Activated CD4-positive, alpha-beta T cell treated with anti-CD3 and anti-CD28 coated beads for 36 hours (primary cell): ENCODE data around the gene BATF. TPM values are rescaled to one million over a fixed set of nuclear protein-coding genes. Genes with fewer than 3 reads are reported as not detected.
A peak's percentile ranks its signal among the peaks of the same experiment; 100 is the strongest.

Source experiments
- ATAC-seq: fragments of 200-7000 bp; cut with Tn5 transposase; one replicate; pipeline ENCODE4 v1.10.0; 2021; ENCODE audit warnings: mild to moderate bottlenecking, moderate library complexity
- CTCF ChIA-PET: fragments of 350-600 bp; sonication (Branson Sonifier 250); formaldehyde crosslinking; loops from one replicate; lab custom pipeline; 2021; ENCODE audit warnings: antibody characterized with exemption; lab: Charles Lee
- POLR2A ChIA-PET: fragments of 350-600 bp; sonication (Branson Sonifier 250); formaldehyde crosslinking; loops from one replicate; lab custom pipeline; 2021; ENCODE audit warnings: antibody characterized with exemption, inconsistent platforms; lab: Charles Lee
- DNase-seq: peaks from one replicate; pipeline ENCODE4 v3.0.0-alpha.2; 2020
- H3K27ac Mint-ChIP-seq: one replicate; pipeline ENCODE4 v1.8.0; 2021; ENCODE audit warnings: mixed read lengths
- H3K27me3 Mint-ChIP-seq: one replicate; pipeline ENCODE4 v1.8.0; 2021; ENCODE audit warnings: mixed read lengths
- H3K36me3 Mint-ChIP-seq: one replicate; pipeline ENCODE4 v1.8.0; 2021; ENCODE audit warnings: low read depth, mixed read lengths
- H3K4me1 Mint-ChIP-seq: one replicate; pipeline ENCODE4 v1.8.0; 2021; ENCODE audit warnings: mixed read lengths
- H3K4me3 Mint-ChIP-seq: one replicate; pipeline ENCODE4 v1.8.0; 2021; ENCODE audit warnings: mild to moderate bottlenecking, moderate library complexity, mixed read lengths
- H3K9me3 Mint-ChIP-seq: one replicate; pipeline ENCODE4 v1.8.0; 2021; ENCODE audit warnings: low read depth, mixed read lengths
- intact Hi-C, 2 experiments: fragments of 100-400 bp; cut with DNase I in 1 of 2; cut with micrococcal nuclease in 1 of 2; formaldehyde crosslinking; loops; one replicate each; pipeline versions ENCODE4 v1.14.2 to v1.15.1; 2022 to 2024; cut with DNase I, micrococcal nuclease
- total RNA-seq, 2 experiments: library from RNA; stranded (reverse); gene quantifications; one replicate each; pipeline ENCODE4 v1.2.3, GENCODE V29; 2021

Gene BATF
- total RNA-seq, 2 experiments from 2014 or later, result 165 to 187 TPM

GRCh38 chr14:75519394-75519793 lies 2.9 kb upstream of the BATF start:
- ChIA-PET CTCF (interaction anchor here (0.7 to 7.1 kb wide), 12 partner anchors 9 to 137 kb away, joined by 3 to 31 read pairs (median 4); no protein-coding TSS in a partner anchor), POLR2A (no interaction called here)
- H3K4me3 Mint-ChIP-seq, result no peak overlapping the region
- H3K36me3 Mint-ChIP-seq, result peaks cover 26% of the 10 kb centered on the region
- no peaks in the 10 kb centered on the region for H3K27me3 Mint-ChIP-seq
- peak overlapping the region; percentile 100 for H3K27ac Mint-ChIP-seq
- H3K4me1 Mint-ChIP-seq, result peaks cover 65% of the 10 kb centered on the region
- ATAC-seq, result no peak
- H3K9me3 Mint-ChIP-seq, result peaks cover 1% of the 10 kb centered on the region
- intact Hi-C loops, result loop anchor here in 1 of 2 experiments (10.0 kb wide), 1 partner anchor 135 kb away; no protein-coding TSS in a partner anchor
- DNase-seq, result no peak

- H3K27ac Mint-ChIP-seq, result peak overlapping the region; percentile 100
- DNase-seq, result peak; percentile 38
- H3K4me1 Mint-ChIP-seq, result peaks cover 66% of the 10 kb centered on the region
- no peaks in the 10 kb centered on the region for H3K27me3 Mint-ChIP-seq
- H3K36me3 Mint-ChIP-seq, result peaks cover 33% of the 10 kb centered on the region
- ChIA-PET POLR2A (interaction anchor here (5.3 kb wide), 1 partner anchor 22 kb away, joined by 35 read pairs; no protein-coding TSS in a partner anchor), CTCF (interaction anchor here (0.9 to 7.1 kb wide), 14 partner anchors 8 to 57 kb away, joined by 3 to 31 read pairs (median 5); no protein-coding TSS in a partner anchor)
- intact Hi-C loops, result loop anchor here (2.0 to 10.0 kb wide), 3 partner anchors 31 to 273 kb away; no protein-coding TSS in a partner anchor
- peaks cover 1% of the 10 kb centered on the region for H3K9me3 Mint-ChIP-seq
- peak; percentile 34 for ATAC-seq
- H3K4me3 Mint-ChIP-seq, result peak overlapping the region; percentile 27
Measured at GRCh38 chr14:75519826-75520728, 2.2 kb upstream of the BATF start.

GRCh38 chr14:75520852-75521251 lies 1.4 kb upstream of the BATF start:
- Mint-ChIP-seq H3K27me3 (no peaks in the 10 kb centered on the region), H3K9me3 (peaks cover 1% of the 10 kb centered on the region), H3K4me3 (peak overlapping the region; percentile 100), H3K4me1 (peaks cover 66% of the 10 kb centered on the region), H3K27ac (peak overlapping the region; percentile 100), H3K36me3 (peaks cover 40% of the 10 kb centered on the region)
- DNase-seq (no peak), ATAC-seq (no peak)
- CTCF ChIA-PET, result interaction anchor here (0.6 to 6.1 kb wide), 20 partner anchors 8 to 757 kb away, joined by 3 to 27 read pairs (median 4); partner anchors contain the start of genes ERG28, TTLL5 and YLPM1
- intact Hi-C loops, result loop anchor here in 1 of 2 experiments (1.0 to 5.0 kb wide), 3 partner anchors 28 to 274 kb away; no protein-coding TSS in a partner anchor
- POLR2A ChIA-PET, result interaction anchor here (0.7 to 5.3 kb wide), 6 partner anchors 19 to 1441 kb away, joined by 3 to 35 read pairs (median 14); no protein-coding TSS in a partner anchor

- Mint-ChIP-seq H3K36me3 (peaks cover 48% of the 10 kb centered on the region), H3K9me3 (peaks cover 1% of the 10 kb centered on the region), H3K27me3 (no peaks in the 10 kb centered on the region), H3K4me1 (peaks cover 67% of the 10 kb centered on the region), H3K4me3 (peak overlapping the region; percentile 100), H3K27ac (peak overlapping the region; percentile 100)
- ATAC-seq (peak; percentile 25), DNase-seq (peak; percentile 25)
- ChIA-PET POLR2A (interaction anchor here (0.7 to 5.3 kb wide), 6 partner anchors 18 to 1440 kb away, joined by 3 to 35 read pairs (median 14); no protein-coding TSS in a partner anchor), CTCF (interaction anchor here (0.6 to 6.1 kb wide), 24 partner anchors 8 to 758 kb away, joined by 3 to 27 read pairs (median 4); partner anchors contain the start of genes ERG28, TTLL5 and YLPM1)
- intact Hi-C loops, result loop anchor here (1.0 to 5.0 kb wide), 9 partner anchors 21 to 274 kb away; partner anchors contain the start of gene TTLL5 (in 1 of the 2)
Measured at GRCh38 chr14:75521415-75522199, 662 bp upstream of the BATF start.

- peaks cover 60% of the 10 kb centered on the region for H3K36me3 Mint-ChIP-seq
- POLR2A ChIA-PET, result interaction anchor here (0.9 to 5.3 kb wide), 5 partner anchors 17 to 38 kb away, joined by 3 to 35 read pairs (median 19); no protein-coding TSS in a partner anchor
- intact Hi-C loops, result loop anchor here (1.0 to 5.0 kb wide), 7 partner anchors 19 to 276 kb away; partner anchors contain the start of gene TTLL5 (in 1 of the 2)
Measured at GRCh38 chr14:75522983-75523318, 682 bp downstream of the BATF start.

GRCh38 chr14:75523771-75524171 lies 1.5 kb downstream of the BATF start:
- ATAC-seq (peak; percentile 30), DNase-seq (peak; percentile 62)
- Mint-ChIP-seq H3K4me3 (peak overlapping the region; percentile 100), H3K9me3 (peaks cover 7% of the 10 kb centered on the region), H3K36me3 (peaks cover 68% of the 10 kb centered on the region), H3K27ac (peak overlapping the region; percentile 100), H3K4me1 (peaks cover 75% of the 10 kb centered on the region), H3K27me3 (no peaks in the 10 kb centered on the region)
- ChIA-PET POLR2A (interaction anchor here (0.8 to 5.3 kb wide), 4 partner anchors 9 to 37 kb away, joined by 3 to 35 read pairs (median 18); no protein-coding TSS in a partner anchor), CTCF (interaction anchor here (0.8 to 4.5 kb wide), 5 partner anchors 11 to 131 kb away, joined by 4 to 25 read pairs (median 11); no protein-coding TSS in a partner anchor)
- intact Hi-C loops, result loop anchor here (2.0 to 5.0 kb wide), 2 partner anchors 29 to 276 kb away; no protein-coding TSS in a partner anchor

More at GRCh38 chr14:75522983-75523318, 682 bp downstream of the BATF start:
- DNase-seq, result no peak
- H3K27me3 Mint-ChIP-seq, result no peaks in the 10 kb centered on the region
- peak overlapping the region; percentile 100 for H3K4me3 Mint-ChIP-seq
- ATAC-seq, result no peak
- peaks cover 3% of the 10 kb centered on the region for H3K9me3 Mint-ChIP-seq
- peaks cover 73% of the 10 kb centered on the region for H3K4me1 Mint-ChIP-seq
- peak overlapping the region; percentile 100 for H3K27ac Mint-ChIP-seq
- CTCF ChIA-PET, result interaction anchor here (0.6 to 6.1 kb wide), 11 partner anchors 15 to 55 kb away, joined by 3 to 27 read pairs (median 6); no protein-coding TSS in a partner anchor

- no peak for DNase-seq
- ATAC-seq, result no peak
- H3K4me3 Mint-ChIP-seq, result peak overlapping the region; percentile 100
- H3K36me3 Mint-ChIP-seq, result peaks cover 83% of the 10 kb centered on the region
- H3K4me1 Mint-ChIP-seq, result peaks cover 70% of the 10 kb centered on the region
- ChIA-PET CTCF (interaction anchor here (0.6 to 4.5 kb wide), 9 partner anchors 9 to 96 kb away, joined by 3 to 25 read pairs (median 4); no protein-coding TSS in a partner anchor), POLR2A (interaction anchor here (0.6 to 1.4 kb wide), 5 partner anchors 9 to 35 kb away, joined by 3 to 11 read pairs (median 3); no protein-coding TSS in a partner anchor)
- H3K27ac Mint-ChIP-seq, result peak overlapping the region; percentile 100
- peaks cover 6% of the 10 kb centered on the region for H3K9me3 Mint-ChIP-seq
- intact Hi-C loops, result no loop called here
- H3K27me3 Mint-ChIP-seq, result no peaks in the 10 kb centered on the region
Measured at GRCh38 chr14:75525969-75526368, 3.7 kb downstream of the BATF start.

- POLR2A ChIA-PET, result interaction anchor here (1.4 kb wide), 1 partner anchor 33 kb away, joined by 3 read pairs; no protein-coding TSS in a partner anchor
- Mint-ChIP-seq H3K36me3 (peaks cover 92% of the 10 kb centered on the region), H3K27ac (peak overlapping the region; percentile 85), H3K9me3 (peaks cover 6% of the 10 kb centered on the region), H3K4me3 (peak overlapping the region; percentile 64), H3K27me3 (no peaks in the 10 kb centered on the region), H3K4me1 (peaks cover 73% of the 10 kb centered on the region)
- ATAC-seq, result no peak
- DNase-seq, result no peak
- intact Hi-C loops, result no loop called here
- CTCF ChIA-PET, result interaction anchor here (1.2 to 4.5 kb wide), 7 partner anchors 8 to 127 kb away, joined by 4 to 25 read pairs (median 6); no protein-coding TSS in a partner anchor
Measured at GRCh38 chr14:75527449-75528163, 5.3 kb downstream of the BATF start.

- ATAC-seq (peak; percentile 25), DNase-seq (no peak)
- Mint-ChIP-seq H3K4me3 (peak overlapping the region; percentile 30), H3K9me3 (peaks cover 6% of the 10 kb centered on the region), H3K4me1 (peaks cover 80% of the 10 kb centered on the region), H3K27me3 (no peaks in the 10 kb centered on the region), H3K27ac (peak overlapping the region; percentile 77), H3K36me3 (peaks cover 85% of the 10 kb centered on the region)
- ChIA-PET CTCF (interaction anchor here (0.6 to 1.8 kb wide), 6 partner anchors 8 to 123 kb away, joined by 3 to 8 read pairs (median 4); no protein-coding TSS in a partner anchor), POLR2A (interaction anchor here (0.6 to 2.0 kb wide), 4 partner anchors 9 to 198 kb away, joined by 3 to 7 read pairs (median 4); no protein-coding TSS in a partner anchor)
- intact Hi-C loops, result no loop called here
Measured at GRCh38 chr14:75531256-75531655, 9.0 kb downstream of the BATF start.
